Epithelial cell of proximal tubule (primary cell): ENCODE data around the gene DIAPH2. TPM values are rescaled to one million over a fixed set of nuclear protein-coding genes. Genes with fewer than 3 reads are reported as not detected.

Source experiments
- DNase-seq: peaks from one replicate; pipeline ENCODE4 v3.0.0-alpha.2; 2011; ENCODE audit warnings: low read depth
- H3K4me3 ChIP-seq: 2 replicates; pipeline ENCODE4 v1.5.1; 2011; ENCODE audit warnings: low read depth, mild to moderate bottlenecking, low read length
- total RNA-seq: library from RNA; depleted of rRNA; stranded (reverse); fragments of >200 nt; gene quantifications from 2 replicates; pipeline ENCODE4 v1.2.3, GENCODE V29; 2015
- TF ChIP-seq, protein P1 (sequence below): conservative IDR thresholded peaks from 2 replicates; pipeline ENCODE4 v1.5.1; 2012; ENCODE audit warnings: low read depth, mild to moderate bottlenecking, low read length

Gene DIAPH2
- total RNA-seq, 1 donor from 2014 or later: 15.1 TPM

DNA sequence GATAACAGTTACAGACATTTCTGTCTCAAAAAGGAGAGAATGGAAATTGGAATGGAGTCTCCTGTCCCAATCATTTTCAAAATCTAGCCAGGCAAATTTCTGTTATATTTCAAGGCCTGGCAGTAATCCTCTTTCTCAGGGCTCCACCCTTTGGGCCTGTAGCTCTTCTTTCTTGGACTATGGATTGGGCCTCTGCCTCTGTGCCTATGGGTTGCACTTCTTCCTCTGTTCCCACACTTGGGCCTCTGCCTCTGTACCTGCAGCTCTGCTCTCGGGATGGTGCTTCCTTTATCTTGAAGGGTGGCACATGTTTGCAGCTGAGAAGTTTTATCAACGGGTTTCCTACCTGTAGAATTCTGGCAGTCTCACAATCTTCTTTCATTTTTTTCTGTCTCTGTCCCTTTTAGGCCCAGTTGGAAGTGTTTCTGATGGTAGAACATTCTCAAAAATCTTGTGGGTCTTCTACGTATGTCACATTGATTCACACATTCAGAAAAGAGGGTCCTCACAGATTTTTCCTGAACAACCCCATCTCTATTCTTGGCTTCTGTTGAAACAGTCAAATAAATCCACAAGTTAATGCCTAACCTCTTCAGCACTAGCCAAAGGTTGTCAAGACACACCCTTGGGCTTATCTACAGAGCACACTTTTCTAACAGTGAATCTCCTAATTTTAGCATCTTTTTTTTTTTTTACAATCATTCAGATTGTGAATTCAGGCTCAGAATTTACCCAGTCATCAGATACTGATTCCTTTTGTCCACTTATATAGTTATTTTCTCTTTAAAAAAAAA, 918.0 kb downstream of the DIAPH2 start:
- no peak for DNase-seq
- no peak overlapping the region for H3K4me3 ChIP-seq
- TF ChIP-seq, protein P1, sequence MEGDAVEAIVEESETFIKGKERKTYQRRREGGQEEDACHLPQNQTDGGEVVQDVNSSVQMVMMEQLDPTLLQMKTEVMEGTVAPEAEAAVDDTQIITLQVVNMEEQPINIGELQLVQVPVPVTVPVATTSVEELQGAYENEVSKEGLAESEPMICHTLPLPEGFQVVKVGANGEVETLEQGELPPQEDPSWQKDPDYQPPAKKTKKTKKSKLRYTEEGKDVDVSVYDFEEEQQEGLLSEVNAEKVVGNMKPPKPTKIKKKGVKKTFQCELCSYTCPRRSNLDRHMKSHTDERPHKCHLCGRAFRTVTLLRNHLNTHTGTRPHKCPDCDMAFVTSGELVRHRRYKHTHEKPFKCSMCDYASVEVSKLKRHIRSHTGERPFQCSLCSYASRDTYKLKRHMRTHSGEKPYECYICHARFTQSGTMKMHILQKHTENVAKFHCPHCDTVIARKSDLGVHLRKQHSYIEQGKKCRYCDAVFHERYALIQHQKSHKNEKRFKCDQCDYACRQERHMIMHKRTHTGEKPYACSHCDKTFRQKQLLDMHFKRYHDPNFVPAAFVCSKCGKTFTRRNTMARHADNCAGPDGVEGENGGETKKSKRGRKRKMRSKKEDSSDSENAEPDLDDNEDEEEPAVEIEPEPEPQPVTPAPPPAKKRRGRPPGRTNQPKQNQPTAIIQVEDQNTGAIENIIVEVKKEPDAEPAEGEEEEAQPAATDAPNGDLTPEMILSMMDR: no peak

DNA sequence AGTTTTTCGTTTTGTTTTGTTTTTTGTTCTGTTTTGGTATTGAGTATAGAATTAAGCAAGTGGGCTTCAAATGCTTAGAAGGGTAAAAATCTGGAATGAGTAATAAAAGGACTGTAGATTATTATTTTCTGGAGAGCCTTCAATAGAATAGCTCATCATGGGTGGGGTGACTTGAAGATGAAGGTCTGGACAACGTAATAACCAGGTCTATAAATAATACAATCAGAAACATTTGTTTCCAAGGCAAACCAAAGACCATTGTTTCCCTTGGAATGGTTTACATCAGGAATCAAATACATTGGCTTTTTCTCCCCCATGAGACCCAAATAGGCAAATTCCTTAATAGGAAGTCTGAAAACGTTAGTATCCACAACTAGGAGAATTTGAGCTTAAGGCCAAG, 920.6 kb downstream of the DIAPH2 start:
- TF ChIP-seq, protein P1: no peak
- H3K4me3 ChIP-seq: no peak overlapping the region
- DNase-seq: no peak

DNA sequence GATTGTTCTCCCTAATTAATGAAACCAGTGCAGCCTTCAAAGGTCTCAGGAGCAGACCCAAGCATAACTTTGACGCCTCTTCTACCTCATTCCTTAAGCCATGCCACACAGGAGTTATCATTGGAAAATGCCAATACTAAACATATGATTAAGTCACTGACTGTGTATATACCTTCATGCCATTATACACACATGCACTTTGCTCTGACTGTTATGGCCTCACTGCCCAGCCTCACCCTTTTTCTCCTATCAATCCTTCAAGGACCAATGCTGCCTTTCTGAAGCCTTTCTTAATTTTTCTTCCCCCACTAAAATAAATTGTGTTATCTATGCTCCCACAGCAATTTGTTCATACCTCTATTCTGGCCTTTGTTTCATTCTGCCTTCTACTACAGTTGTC, 924.7 kb downstream of the DIAPH2 start:
- TF ChIP-seq, protein P1: no peak
- no peak overlapping the region for H3K4me3 ChIP-seq

DNA sequence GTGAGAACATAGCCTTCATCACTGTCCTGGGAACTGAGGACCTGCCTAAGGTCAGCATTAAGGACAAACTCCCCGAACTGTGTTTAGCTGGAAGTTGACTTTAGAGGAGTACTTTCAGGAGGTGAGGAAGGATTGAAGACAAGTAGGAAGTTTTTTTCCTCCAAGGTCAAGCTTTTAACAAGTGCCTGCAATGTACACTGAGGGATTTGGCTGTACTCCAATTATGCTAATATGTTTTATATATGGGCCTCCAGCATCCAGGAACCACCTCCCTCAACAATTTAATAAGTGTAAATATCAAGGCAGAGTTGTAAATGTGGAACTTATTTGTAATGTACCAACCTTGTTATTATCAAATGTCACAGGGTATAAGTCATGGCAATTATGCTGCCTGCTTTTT, 925.3 kb downstream of the DIAPH2 start:
- TF ChIP-seq, protein P1: no peak
- DNase-seq: no peak
- no peak overlapping the region for H3K4me3 ChIP-seq

More for the DNA sequence above, 924.7 kb downstream of the DIAPH2 start:
- no peak for DNase-seq

DNA sequence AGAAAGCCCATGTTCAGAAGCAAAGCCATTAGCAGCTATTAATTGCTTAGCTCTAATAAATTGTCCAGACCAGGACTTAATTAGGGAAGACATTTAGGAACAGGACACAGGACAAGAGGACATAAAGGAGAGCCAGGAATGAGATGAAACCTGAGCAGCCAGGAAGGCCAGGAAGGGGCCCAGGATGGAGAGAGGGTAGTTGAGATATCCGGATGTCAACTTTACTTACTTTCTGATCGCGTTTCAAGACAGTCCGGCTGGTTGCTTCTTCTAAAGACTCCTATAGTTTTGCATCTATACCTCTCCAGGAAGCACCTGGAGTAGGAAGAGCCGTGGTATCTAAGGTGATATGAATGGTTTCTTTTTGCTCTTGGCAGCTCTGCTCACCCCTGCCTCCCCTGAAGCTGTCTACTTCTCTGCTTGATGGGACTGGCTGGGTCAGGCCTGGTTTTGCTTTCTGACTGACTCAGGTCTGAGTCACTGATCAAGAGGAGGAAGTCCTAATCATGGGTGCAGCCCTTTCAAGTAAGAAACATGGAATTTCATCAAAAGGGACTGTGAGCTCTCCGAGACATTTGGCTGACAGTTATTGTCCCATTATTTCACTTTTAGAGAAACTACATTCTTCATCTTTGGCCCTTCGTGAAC, 932.4 kb downstream of the DIAPH2 start:
- H3K4me3 ChIP-seq: no peak overlapping the region
- DNase-seq: peak; percentile 7
- TF ChIP-seq, protein P1: no peak

DNA sequence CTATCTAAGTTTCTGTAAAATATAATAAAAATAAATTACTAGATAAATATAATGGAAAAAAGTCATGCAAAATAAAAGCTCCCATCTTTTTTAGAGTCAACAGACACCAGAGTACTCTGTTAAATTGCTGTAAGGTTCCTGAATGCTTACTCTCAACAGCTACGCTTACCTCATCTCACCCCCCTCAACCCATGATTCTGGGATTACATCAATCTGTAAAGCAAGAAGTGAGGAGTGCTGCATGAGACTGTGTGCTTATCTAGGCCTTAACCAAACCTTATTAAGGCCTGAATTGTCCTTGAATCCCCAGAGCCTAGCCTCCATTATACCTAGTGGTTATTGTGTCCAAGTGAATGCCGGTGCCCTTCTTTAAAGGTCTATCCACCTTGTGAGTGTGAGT, 934.9 kb downstream of the DIAPH2 start:
- TF ChIP-seq, protein P1: no peak
- DNase-seq: no peak
- no peak overlapping the region for H3K4me3 ChIP-seq
